Measurements from ENCODE around the gene TIAL1.

The TIAL1 gene

DNA sequence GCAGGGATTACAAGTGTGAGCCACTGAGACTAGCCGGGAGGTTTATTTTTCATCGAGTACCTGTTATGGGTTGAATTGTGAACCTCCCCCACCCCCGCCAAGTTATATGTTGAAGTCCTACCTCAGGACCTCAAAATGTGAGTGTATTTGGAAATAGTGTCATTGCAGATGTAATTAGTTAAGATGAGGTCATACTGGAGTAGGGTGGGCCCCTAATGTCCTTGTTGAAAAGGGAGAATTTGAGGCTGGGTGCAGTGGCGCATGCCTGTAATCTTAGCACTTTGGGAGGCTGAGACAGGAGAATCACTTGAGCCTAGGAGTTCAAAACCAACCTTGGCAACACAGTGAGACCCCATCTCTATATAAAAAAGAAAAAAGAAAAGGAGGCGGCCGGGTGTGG lies 43.6 kb upstream of the TIAL1 start:
- Histone ChIP-seq H3K27me3 (replicated peaks in 2 of 5; ENCODE audit: control insufficient read depth in 4 of 5, insufficient read depth in 5 of 5, low read length in 4 of 5) (no peaks in the 10 kb centered on the region), H3K4me3 (ENCODE audit: control insufficient read depth in 1 of 7, extremely low read depth in 1 of 7, insufficient read depth in 4 of 7, low read depth in 2 of 7, low read length in 6 of 7) (no peak overlapping the region), H3K9me3 (ENCODE audit: control extremely low read depth in 1 of 5, control insufficient read depth in 4 of 5, insufficient read depth in 2 of 5, low read depth in 1 of 5, low read length in 4 of 5) (peaks cover 0 to 14% (median 8%) of the 10 kb centered on the region in 5 experiments), H3K4me1 (ENCODE audit: control extremely low read depth in 1 of 4, control insufficient read depth in 4 of 4, insufficient read depth in 4 of 4, low read length in 3 of 4) (no peaks in the 10 kb centered on the region), H3K36me3 (ENCODE audit: control insufficient read depth in 4 of 4, insufficient read depth in 4 of 4, low read length in 3 of 4) (no peaks in the 10 kb centered on the region), H3K27ac (ENCODE audit: insufficient read depth in 1 of 2, low read depth in 1 of 2, low read length in 2 of 2, poor library complexity in 1 of 2, severe bottlenecking in 2 of 2) (no peak overlapping the region)
- DNase-seq, result no peak
- ChIA-PET CTCF (no interaction called here), POLR2A (no interaction called here)
- 100% methylated on average over 4 of the region's 6 CpGs for WGBS (ENCODE audit: insufficient coverage)

DNA sequence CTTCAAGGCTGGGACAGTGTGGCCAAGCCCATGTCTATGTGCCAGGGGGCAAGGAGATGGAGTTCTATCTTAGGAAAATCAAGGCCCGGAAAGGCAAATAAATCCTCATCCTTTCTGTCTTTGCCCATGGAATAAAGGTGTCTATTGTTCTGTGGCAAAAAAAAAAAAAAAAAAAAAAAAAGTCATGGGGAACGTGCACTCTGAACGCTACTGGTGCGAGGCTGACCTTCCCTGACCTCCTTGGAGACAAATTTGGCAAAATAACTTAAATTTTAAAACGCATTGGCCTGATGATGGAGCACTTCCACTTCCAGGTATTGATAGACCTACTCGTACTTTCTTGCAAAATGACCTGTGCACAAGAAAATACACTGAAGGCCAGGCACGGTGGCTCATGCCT lies 42.2 kb upstream of the TIAL1 start:
- no peak overlapping the region for H3K27ac ChIP-seq (ENCODE audit: insufficient read depth in 1 of 2, low read depth in 1 of 2, low read length in 2 of 2, poor library complexity in 1 of 2, severe bottlenecking in 2 of 2)
- H3K27me3 ChIP-seq (replicated peaks in 2 of 5; ENCODE audit: control insufficient read depth in 4 of 5, insufficient read depth in 5 of 5, low read length in 4 of 5), result no peaks in the 10 kb centered on the region
- no peaks in the 10 kb centered on the region for H3K36me3 ChIP-seq (ENCODE audit: control insufficient read depth in 4 of 4, insufficient read depth in 4 of 4, low read length in 3 of 4)
- H3K4me3 ChIP-seq (ENCODE audit: control insufficient read depth in 1 of 7, extremely low read depth in 1 of 7, insufficient read depth in 4 of 7, low read depth in 2 of 7, low read length in 6 of 7), result no peak overlapping the region
- DNase-seq, result no peak
- no peaks in the 10 kb centered on the region for H3K4me1 ChIP-seq (ENCODE audit: control extremely low read depth in 1 of 4, control insufficient read depth in 4 of 4, insufficient read depth in 4 of 4, low read length in 3 of 4)
- POLR2A ChIA-PET, result no interaction called here
- WGBS (ENCODE audit: insufficient coverage), result 87% methylated on average over 6 of the region's 7 CpGs
- peaks cover 0 to 4% (median 0%) of the 10 kb centered on the region in 5 experiments for H3K9me3 ChIP-seq (ENCODE audit: control extremely low read depth in 1 of 5, control insufficient read depth in 4 of 5, insufficient read depth in 2 of 5, low read depth in 1 of 5, low read length in 4 of 5)
- CTCF ChIA-PET, result no interaction called here

DNA sequence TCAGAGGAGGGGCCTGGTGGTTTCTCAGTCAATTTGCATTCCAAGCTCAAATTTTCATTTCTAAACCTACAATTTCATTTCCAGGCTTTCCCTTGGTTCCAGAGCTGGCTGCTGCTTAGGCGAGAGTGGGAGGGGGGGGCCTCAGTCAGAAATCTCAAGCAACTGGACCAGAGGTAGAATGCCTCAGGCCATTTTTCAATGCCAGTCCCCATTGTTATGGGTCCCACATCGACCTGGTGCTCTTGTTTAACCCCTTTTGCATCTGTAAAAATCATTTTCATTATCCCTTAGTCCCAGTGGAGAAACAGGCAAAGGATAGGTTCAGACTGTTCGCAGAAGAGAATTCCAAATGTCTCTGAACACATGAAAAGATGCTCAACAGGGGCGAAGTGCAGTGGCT lies 40.9 kb upstream of the TIAL1 start:
- DNase-seq, result no peak
- H3K27ac ChIP-seq (ENCODE audit: insufficient read depth in 1 of 2, low read depth in 1 of 2, low read length in 2 of 2, poor library complexity in 1 of 2, severe bottlenecking in 2 of 2), result no peak overlapping the region
- ChIA-PET CTCF (interaction anchor here (0.6 kb wide), 1 partner anchor 359 kb away, joined by 3 read pairs; no protein-coding TSS in a partner anchor), POLR2A (no interaction called here)
- 78% methylated on average over 4 of the region's 4 CpGs for WGBS (ENCODE audit: insufficient coverage)
- no peaks in the 10 kb centered on the region for H3K9me3 ChIP-seq (ENCODE audit: control extremely low read depth in 1 of 5, control insufficient read depth in 4 of 5, insufficient read depth in 2 of 5, low read depth in 1 of 5, low read length in 4 of 5)
- no peaks in the 10 kb centered on the region for H3K27me3 ChIP-seq (replicated peaks in 2 of 5; ENCODE audit: control insufficient read depth in 4 of 5, insufficient read depth in 5 of 5, low read length in 4 of 5)
- H3K4me3 ChIP-seq (ENCODE audit: control insufficient read depth in 1 of 7, extremely low read depth in 1 of 7, insufficient read depth in 4 of 7, low read depth in 2 of 7, low read length in 6 of 7), result no peak overlapping the region
- H3K36me3 ChIP-seq (ENCODE audit: control insufficient read depth in 4 of 4, insufficient read depth in 4 of 4, low read length in 3 of 4), result no peaks in the 10 kb centered on the region
- no peaks in the 10 kb centered on the region for H3K4me1 ChIP-seq (ENCODE audit: control extremely low read depth in 1 of 4, control insufficient read depth in 4 of 4, insufficient read depth in 4 of 4, low read length in 3 of 4)

DNA sequence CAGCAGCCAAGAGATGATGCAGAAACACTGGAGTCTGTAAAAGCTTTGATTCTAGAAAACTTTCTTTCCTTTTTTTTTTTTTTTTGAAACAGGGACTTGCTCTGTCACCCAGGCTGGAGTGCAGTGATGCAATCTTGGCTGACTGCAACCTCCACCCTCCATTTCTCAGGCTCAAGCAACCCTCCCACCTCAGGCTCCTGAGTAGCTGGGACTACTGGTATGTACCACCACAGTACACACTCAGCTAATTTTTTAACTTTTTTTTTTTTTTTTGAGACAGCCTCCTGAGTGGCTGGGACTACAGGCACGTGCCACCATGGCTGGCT lies 37.4 kb upstream of the TIAL1 start:
- H3K9me3 ChIP-seq (ENCODE audit: control extremely low read depth in 1 of 5, control insufficient read depth in 4 of 5, insufficient read depth in 2 of 5, low read depth in 1 of 5, low read length in 4 of 5), result no peaks in the 10 kb centered on the region
- H3K27me3 ChIP-seq (replicated peaks in 2 of 5; ENCODE audit: control insufficient read depth in 4 of 5, insufficient read depth in 5 of 5, low read length in 4 of 5), result no peaks in the 10 kb centered on the region
- POLR2A ChIA-PET, result no interaction called here
- H3K4me3 ChIP-seq (ENCODE audit: control insufficient read depth in 1 of 7, extremely low read depth in 1 of 7, insufficient read depth in 4 of 7, low read depth in 2 of 7, low read length in 6 of 7), result no peak overlapping the region
- no peaks in the 10 kb centered on the region for H3K4me1 ChIP-seq (ENCODE audit: control extremely low read depth in 1 of 4, control insufficient read depth in 4 of 4, insufficient read depth in 4 of 4, low read length in 3 of 4)
- peak in 1 of 3 donors; percentile 13 for DNase-seq
- no peak overlapping the region for H3K27ac ChIP-seq (ENCODE audit: insufficient read depth in 1 of 2, low read depth in 1 of 2, low read length in 2 of 2, poor library complexity in 1 of 2, severe bottlenecking in 2 of 2)
- H3K36me3 ChIP-seq (ENCODE audit: control insufficient read depth in 4 of 4, insufficient read depth in 4 of 4, low read length in 3 of 4), result no peaks in the 10 kb centered on the region
- CTCF ChIA-PET, result interaction anchor here (0.6 to 1.8 kb wide), 2 partner anchors 10 to 28 kb away, joined by 3 to 4 read pairs; no protein-coding TSS in a partner anchor
- WGBS (ENCODE audit: insufficient coverage), result no CpG with 5 or more reads among the region's 1 CpG

DNA sequence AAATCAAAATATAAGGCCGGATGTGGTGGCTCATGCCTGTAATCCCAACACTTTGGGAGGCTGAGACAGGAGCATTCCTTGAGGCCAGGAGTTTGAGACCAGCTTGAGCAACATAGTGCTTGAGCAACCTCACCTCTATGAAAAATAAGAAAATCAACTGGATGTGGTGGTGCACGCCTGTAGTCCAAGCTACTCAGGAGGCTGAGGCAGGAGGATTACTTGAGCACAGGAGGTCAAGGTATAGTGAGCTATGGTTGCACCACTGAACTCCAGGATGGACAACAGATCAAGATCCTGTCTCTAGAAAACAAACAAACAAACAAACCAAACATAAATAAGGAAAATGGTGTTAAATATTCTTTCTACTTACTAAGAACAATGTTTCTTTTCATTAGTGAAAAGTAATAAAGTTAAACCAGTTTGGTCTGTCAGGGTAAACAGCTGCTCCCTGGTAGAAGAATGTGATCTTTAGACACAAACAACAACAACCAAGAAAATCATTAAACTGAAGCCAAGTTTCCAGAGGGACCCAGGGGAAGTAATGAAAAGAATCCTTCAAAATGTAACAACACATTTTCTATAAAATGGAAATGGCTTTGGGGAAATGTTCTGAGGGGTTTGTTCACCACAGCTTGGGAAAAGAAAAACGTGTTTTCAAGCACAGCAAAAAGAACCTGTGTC lies 36.9 kb upstream of the TIAL1 start:
- Histone ChIP-seq H3K27ac (ENCODE audit: insufficient read depth in 1 of 2, low read depth in 1 of 2, low read length in 2 of 2, poor library complexity in 1 of 2, severe bottlenecking in 2 of 2) (no peak overlapping the region), H3K9me3 (ENCODE audit: control extremely low read depth in 1 of 5, control insufficient read depth in 4 of 5, insufficient read depth in 2 of 5, low read depth in 1 of 5, low read length in 4 of 5) (no peaks in the 10 kb centered on the region), H3K27me3 (replicated peaks in 2 of 5; ENCODE audit: control insufficient read depth in 4 of 5, insufficient read depth in 5 of 5, low read length in 4 of 5) (no peaks in the 10 kb centered on the region), H3K4me3 (ENCODE audit: control insufficient read depth in 1 of 7, extremely low read depth in 1 of 7, insufficient read depth in 4 of 7, low read depth in 2 of 7, low read length in 6 of 7) (no peak overlapping the region), H3K36me3 (ENCODE audit: control insufficient read depth in 4 of 4, insufficient read depth in 4 of 4, low read length in 3 of 4) (no peaks in the 10 kb centered on the region), H3K4me1 (ENCODE audit: control extremely low read depth in 1 of 4, control insufficient read depth in 4 of 4, insufficient read depth in 4 of 4, low read length in 3 of 4) (no peaks in the 10 kb centered on the region)
- 100% methylated on average over 2 of the region's 3 CpGs for whole genome bisulfite sequencing (ENCODE audit: insufficient coverage)
- CTCF ChIA-PET, result interaction anchor here (0.6 to 1.8 kb wide), 2 partner anchors 11 to 28 kb away, joined by 3 to 4 read pairs; no protein-coding TSS in a partner anchor
- no peak for DNase-seq
- POLR2A ChIA-PET, result no interaction called here

DNA sequence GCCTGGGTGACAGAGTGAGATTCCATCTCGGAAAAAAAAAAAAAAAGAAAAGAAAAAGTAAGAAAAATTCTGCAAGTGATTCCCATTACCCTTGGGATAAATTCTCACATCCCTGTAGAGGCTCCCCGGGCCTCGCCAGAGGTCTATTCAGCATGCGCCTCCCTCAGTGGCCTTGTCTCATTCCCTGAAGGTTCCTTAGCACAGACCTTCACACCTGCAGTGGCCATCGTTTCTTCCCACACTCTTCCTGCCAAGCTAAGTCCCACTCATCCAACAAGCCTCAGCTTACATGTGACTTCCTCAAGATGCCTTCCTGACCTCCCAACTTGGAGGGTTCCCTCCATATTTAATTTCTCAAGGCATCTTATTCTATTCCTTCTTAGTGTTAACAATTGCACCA lies 33.5 kb upstream of the TIAL1 start:
- ChIA-PET POLR2A (no interaction called here), CTCF (no interaction called here)
- 92% methylated on average over 4 of the region's 5 CpGs for WGBS (ENCODE audit: insufficient coverage)

DNA sequence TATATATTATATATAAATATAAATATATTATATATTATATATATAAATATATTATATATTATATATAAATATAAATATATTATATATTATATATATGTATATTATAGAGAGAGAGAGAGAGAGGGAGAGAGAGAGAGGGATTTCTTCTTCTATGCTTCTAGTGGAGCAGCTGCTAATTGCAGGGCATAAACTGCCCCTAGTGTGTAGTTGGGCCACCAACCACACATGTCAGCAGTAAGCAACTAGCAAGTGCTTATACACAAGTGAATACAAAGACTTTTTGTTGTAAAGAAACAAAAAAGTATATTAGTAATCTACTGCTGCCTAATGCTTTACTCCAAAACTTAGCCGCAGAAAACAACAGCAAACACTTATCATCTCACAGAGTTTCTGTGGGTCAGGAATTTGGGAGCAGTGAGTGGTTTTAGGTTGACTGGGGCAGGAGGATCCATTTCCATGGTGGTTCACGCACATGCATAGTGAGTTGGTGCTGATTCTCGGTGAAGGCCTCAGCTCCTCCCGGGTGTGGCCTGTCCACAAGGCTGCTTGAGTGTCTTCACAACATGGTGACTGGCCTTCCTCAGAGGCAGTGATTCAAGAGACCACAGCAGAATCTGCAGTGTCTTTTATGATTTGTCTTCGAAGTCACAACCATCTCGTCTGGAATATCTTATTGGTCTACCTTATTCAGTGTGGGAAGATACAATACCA lies 29.0 kb upstream of the TIAL1 start:
- Histone ChIP-seq H3K27ac (ENCODE audit: insufficient read depth in 1 of 2, low read depth in 1 of 2, low read length in 2 of 2, poor library complexity in 1 of 2, severe bottlenecking in 2 of 2) (no peak overlapping the region), H3K4me1 (ENCODE audit: control extremely low read depth in 1 of 4, control insufficient read depth in 4 of 4, insufficient read depth in 4 of 4, low read length in 3 of 4) (peaks cover 0 to 3% (median 0%) of the 10 kb centered on the region in 4 experiments), H3K9me3 (ENCODE audit: control extremely low read depth in 1 of 5, control insufficient read depth in 4 of 5, insufficient read depth in 2 of 5, low read depth in 1 of 5, low read length in 4 of 5) (no peaks in the 10 kb centered on the region), H3K4me3 (ENCODE audit: control insufficient read depth in 1 of 7, extremely low read depth in 1 of 7, insufficient read depth in 4 of 7, low read depth in 2 of 7, low read length in 6 of 7) (no peak overlapping the region), H3K27me3 (replicated peaks in 2 of 5; ENCODE audit: control insufficient read depth in 4 of 5, insufficient read depth in 5 of 5, low read length in 4 of 5) (no peaks in the 10 kb centered on the region), H3K36me3 (ENCODE audit: control insufficient read depth in 4 of 4, insufficient read depth in 4 of 4, low read length in 3 of 4) (no peaks in the 10 kb centered on the region)
- 98% methylated on average over 5 of the region's 6 CpGs for WGBS (ENCODE audit: insufficient coverage)
- DNase-seq, result peak; percentile 10 to 58 (median 46)
- POLR2A ChIA-PET, result no interaction called here
- CTCF ChIA-PET, result no interaction called here

More for the DNA sequence above, 33.5 kb upstream of the TIAL1 start:
- no peak for DNase-seq
- no peak overlapping the region for H3K4me3 ChIP-seq (ENCODE audit: control insufficient read depth in 1 of 7, extremely low read depth in 1 of 7, insufficient read depth in 4 of 7, low read depth in 2 of 7, low read length in 6 of 7)
- H3K4me1 ChIP-seq (ENCODE audit: control extremely low read depth in 1 of 4, control insufficient read depth in 4 of 4, insufficient read depth in 4 of 4, low read length in 3 of 4), result no peaks in the 10 kb centered on the region
- H3K9me3 ChIP-seq (ENCODE audit: control extremely low read depth in 1 of 5, control insufficient read depth in 4 of 5, insufficient read depth in 2 of 5, low read depth in 1 of 5, low read length in 4 of 5), result no peaks in the 10 kb centered on the region
- H3K27me3 ChIP-seq (replicated peaks in 2 of 5; ENCODE audit: control insufficient read depth in 4 of 5, insufficient read depth in 5 of 5, low read length in 4 of 5), result no peaks in the 10 kb centered on the region
- H3K36me3 ChIP-seq (ENCODE audit: control insufficient read depth in 4 of 4, insufficient read depth in 4 of 4, low read length in 3 of 4), result no peaks in the 10 kb centered on the region
- no peak overlapping the region for H3K27ac ChIP-seq (ENCODE audit: insufficient read depth in 1 of 2, low read depth in 1 of 2, low read length in 2 of 2, poor library complexity in 1 of 2, severe bottlenecking in 2 of 2)

Measured in common myeloid progenitor, CD34-positive (primary cell).